Activated CD4-positive, alpha-beta T cell treated with anti-CD3 and anti-CD28 coated beads, Interleukin-2, amount 10 ng/mL, durations not matched to agents 24 days and 14 days (primary cell): ENCODE data around the gene CDKL2. TPM values are rescaled to one million over a fixed set of nuclear protein-coding genes. Genes with fewer than 3 reads are reported as not detected.
A peak's percentile ranks its signal among the peaks of the same experiment; 100 is the strongest.
"Not testable (repeated sequence)": the region's sequence is repeated elsewhere in the genome, so short reads cannot be mapped to it uniquely, and the experiment has no call there.

Source experiments
- DNase-seq: peaks from one replicate; pipeline ENCODE4 v3.0.0; 2022
- H3K27ac Mint-ChIP-seq: one replicate; pipeline ENCODE4 v1.8.0; 2022; ENCODE audit warnings: mild to moderate bottlenecking, mixed read lengths
- H3K27me3 Mint-ChIP-seq: one replicate; pipeline ENCODE4 v1.8.0; 2022; ENCODE audit warnings: mixed read lengths
- H3K36me3 Mint-ChIP-seq: one replicate; pipeline ENCODE4 v1.8.0; 2022; ENCODE audit warnings: low read depth, mild to moderate bottlenecking, mixed read lengths
- H3K4me1 Mint-ChIP-seq: one replicate; pipeline ENCODE4 v1.8.0; 2021; ENCODE audit warnings: mixed read lengths
- H3K4me3 Mint-ChIP-seq: one replicate; pipeline ENCODE4 v1.8.0; 2022; ENCODE audit warnings: mild to moderate bottlenecking, moderate library complexity, mixed read lengths
- H3K9me3 Mint-ChIP-seq: one replicate; pipeline ENCODE4 v1.8.0; 2021; ENCODE audit warnings: mixed read lengths
- intact Hi-C: fragments of 100-400 bp; cut with micrococcal nuclease; formaldehyde crosslinking; loops from one replicate; pipeline ENCODE4 v1.15.1; 2023
- total RNA-seq: library from RNA; stranded (reverse); gene quantifications from 2 replicates; pipeline ENCODE4 v1.2.3, GENCODE V29; 2022

The CDKL2 gene
- 0.36 TPM in 1 of 2 replicates, not detected in the other for total RNA-seq

- H3K36me3 Mint-ChIP-seq = no peaks in the 10 kb centered on the region
- peak within 1 kb of the TSS; percentile 84 for H3K4me3 Mint-ChIP-seq
- peaks cover 16% of the 10 kb centered on the region for H3K4me1 Mint-ChIP-seq
- peaks cover 4% of the 10 kb centered on the region for H3K27me3 Mint-ChIP-seq
- DNase-seq = peak; percentile 97
- H3K9me3 Mint-ChIP-seq = no peaks in the 10 kb centered on the region
- intact Hi-C loops = loop anchor here (1.0 to 5.0 kb wide), 4 partner anchors 25 to 94 kb away; partner anchors contain the start of genes G3BP2 and USO1
- H3K27ac Mint-ChIP-seq = peak within 1 kb of the TSS; percentile 43
Measured at GRCh38 chr4:75630174-75630936, at the start of gene CDKL2. Gene CDKL2 (minus strand): TSS chr4:75630528. CDS start chr4:75625988, 4,540 bp downstream.

GRCh38 chr4:75678965-75679364 is 48.6 kb upstream of the CDKL2 start:
- H3K36me3 Mint-ChIP-seq = peaks cover 3% of the 10 kb centered on the region
- H3K27me3 Mint-ChIP-seq = no peaks in the 10 kb centered on the region
- no peak for DNase-seq
- no peak overlapping the region for H3K4me3 Mint-ChIP-seq
- intact Hi-C loops = no loop called here
- no peak overlapping the region for H3K27ac Mint-ChIP-seq
- peaks cover 19% of the 10 kb centered on the region for H3K4me1 Mint-ChIP-seq
- H3K9me3 Mint-ChIP-seq = no peaks in the 10 kb centered on the region

GRCh38 chr4:75678473-75678872 is 48.1 kb upstream of the CDKL2 start:
- Mint-ChIP-seq H3K27ac (no peak overlapping the region), H3K4me1 (peaks cover 19% of the 10 kb centered on the region), H3K9me3 (no peaks in the 10 kb centered on the region), H3K36me3 (peaks cover 3% of the 10 kb centered on the region), H3K27me3 (no peaks in the 10 kb centered on the region), H3K4me3 (no peak overlapping the region)
- DNase-seq = no peak
- intact Hi-C loops = no loop called here

GRCh38 chr4:75675004-75675531 is 44.7 kb upstream of the CDKL2 start:
- Mint-ChIP-seq H3K4me1 (peaks cover 28% of the 10 kb centered on the region), H3K9me3 (no peaks in the 10 kb centered on the region), H3K27ac (no peak overlapping the region), H3K27me3 (no peaks in the 10 kb centered on the region), H3K4me3 (no peak overlapping the region), H3K36me3 (peaks cover 11% of the 10 kb centered on the region)
- DNase-seq = no peak
- intact Hi-C loops = no loop called here

GRCh38 chr4:75673959-75674328 is 43.6 kb upstream of the CDKL2 start:
- intact Hi-C loops = loop anchor here (1.0 to 5.0 kb wide), 8 partner anchors 9 to 1403 kb away; partner anchors contain the start of genes CCNI, CDKL2, NUP54 and RCHY1

GRCh38 chr4:75673027-75673958 is 43.0 kb upstream of the CDKL2 start, which contains the start of gene G3BP2:
Gene G3BP2 (minus strand): TSS chr4:75673411. CDS start chr4:75662025, 11,386 bp downstream.
- Mint-ChIP-seq H3K4me3 (peak within 1 kb of the TSS; percentile 98), H3K27me3 (no peaks in the 10 kb centered on the region), H3K36me3 (peaks cover 12% of the 10 kb centered on the region), H3K27ac (peak within 1 kb of the TSS; percentile 100), H3K4me1 (peaks cover 44% of the 10 kb centered on the region), H3K9me3 (no peaks in the 10 kb centered on the region)
- intact Hi-C loops = loop anchor here (1.0 to 5.0 kb wide), 8 partner anchors 10 to 1404 kb away; partner anchors contain the start of genes CCNI, CDKL2, NUP54 and RCHY1
- DNase-seq = peak; percentile 99

More at GRCh38 chr4:75673959-75674328, 43.6 kb upstream of the CDKL2 start:
- H3K4me3 Mint-ChIP-seq = peak overlapping the region; percentile 98
- no peaks in the 10 kb centered on the region for H3K9me3 Mint-ChIP-seq
- peak; percentile 67 for DNase-seq
- H3K36me3 Mint-ChIP-seq = peaks cover 12% of the 10 kb centered on the region
- no peaks in the 10 kb centered on the region for H3K27me3 Mint-ChIP-seq
- peaks cover 38% of the 10 kb centered on the region for H3K4me1 Mint-ChIP-seq
- peak overlapping the region; percentile 100 for H3K27ac Mint-ChIP-seq

- peak; percentile 96 for DNase-seq
- intact Hi-C loops = loop anchor here (1.0 to 5.0 kb wide), 9 partner anchors 11 to 1405 kb away; partner anchors contain the start of genes CCNI, CDKL2, NUP54 and RCHY1
- Mint-ChIP-seq H3K9me3 (no peaks in the 10 kb centered on the region), H3K27me3 (no peaks in the 10 kb centered on the region), H3K27ac (peak overlapping the region; percentile 100), H3K4me3 (peak overlapping the region; percentile 98), H3K4me1 (peaks cover 52% of the 10 kb centered on the region), H3K36me3 (peaks cover 14% of the 10 kb centered on the region)
Measured at GRCh38 chr4:75672461-75673026, 42.2 kb upstream of the CDKL2 start.

GRCh38 chr4:75671802-75672421 is 41.6 kb upstream of the CDKL2 start:
- H3K27ac Mint-ChIP-seq = peak overlapping the region; percentile 100
- intact Hi-C loops = loop anchor here (1.0 to 5.0 kb wide), 4 partner anchors 27 to 1405 kb away; partner anchors contain the start of genes CCNI, NUP54 and SDAD1
- DNase-seq = peak; percentile 56
- H3K27me3 Mint-ChIP-seq = no peaks in the 10 kb centered on the region
- peak overlapping the region; percentile 98 for H3K4me3 Mint-ChIP-seq
- H3K4me1 Mint-ChIP-seq = peaks cover 56% of the 10 kb centered on the region
- peaks cover 17% of the 10 kb centered on the region for H3K36me3 Mint-ChIP-seq
- H3K9me3 Mint-ChIP-seq = no peaks in the 10 kb centered on the region

DNA sequence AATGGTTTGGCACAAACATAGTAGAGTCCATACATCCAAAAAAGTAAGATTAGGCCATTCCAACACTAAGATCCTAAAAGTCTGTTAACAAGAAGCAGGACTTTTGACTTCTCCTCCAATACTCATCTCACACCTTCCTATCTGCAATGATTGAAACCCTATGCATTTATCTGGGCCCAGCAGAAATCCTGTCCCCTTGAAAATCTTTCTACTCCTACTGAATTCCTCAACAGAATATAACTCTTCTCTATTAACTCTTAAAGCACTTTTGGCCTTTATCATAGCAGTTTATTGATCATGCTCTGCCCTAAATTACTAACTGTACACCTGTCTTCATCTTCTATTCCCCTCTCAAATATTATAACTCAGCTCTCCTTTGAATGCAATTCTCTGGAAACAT is 38.3 kb upstream of the CDKL2 start:
- H3K4me1 Mint-ChIP-seq = peaks cover 62% of the 10 kb centered on the region
- no peak overlapping the region for H3K27ac Mint-ChIP-seq
- DNase-seq = peak; percentile 37
- H3K4me3 Mint-ChIP-seq = peak overlapping the region; percentile 11
- no peaks in the 10 kb centered on the region for H3K27me3 Mint-ChIP-seq
- intact Hi-C loops = no loop called here
- H3K9me3 Mint-ChIP-seq = no peaks in the 10 kb centered on the region
- H3K36me3 Mint-ChIP-seq = peaks cover 23% of the 10 kb centered on the region

DNA sequence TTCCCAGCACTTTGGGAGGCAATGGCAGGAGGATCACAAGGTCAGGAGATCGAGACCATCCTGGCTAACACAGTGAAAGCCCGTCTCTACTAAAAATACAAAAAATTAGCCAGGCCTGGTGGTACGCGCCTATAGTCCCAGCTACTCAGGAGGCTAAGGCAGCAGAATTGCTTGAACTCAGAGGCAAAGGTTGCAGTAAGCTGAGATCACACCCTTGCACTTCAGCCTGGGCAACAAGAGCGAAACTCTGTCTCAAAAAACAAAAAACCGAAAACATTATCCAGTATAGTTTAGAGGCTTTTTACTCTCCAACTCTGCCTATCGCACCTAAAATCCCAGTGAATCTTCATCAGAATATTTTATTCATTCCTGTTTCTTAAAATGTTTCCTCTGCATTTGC is 37.3 kb upstream of the CDKL2 start:
- DNase-seq = peak; percentile 56
- Mint-ChIP-seq H3K4me3 (peak overlapping the region; percentile 48), H3K4me1 (peaks cover 64% of the 10 kb centered on the region), H3K27ac (peak overlapping the region; percentile 62), H3K36me3 (peaks cover 23% of the 10 kb centered on the region)
- H3K27me3 Mint-ChIP-seq, intact Hi-C loops, H3K9me3 Mint-ChIP-seq: not testable (repeated sequence)

DNA sequence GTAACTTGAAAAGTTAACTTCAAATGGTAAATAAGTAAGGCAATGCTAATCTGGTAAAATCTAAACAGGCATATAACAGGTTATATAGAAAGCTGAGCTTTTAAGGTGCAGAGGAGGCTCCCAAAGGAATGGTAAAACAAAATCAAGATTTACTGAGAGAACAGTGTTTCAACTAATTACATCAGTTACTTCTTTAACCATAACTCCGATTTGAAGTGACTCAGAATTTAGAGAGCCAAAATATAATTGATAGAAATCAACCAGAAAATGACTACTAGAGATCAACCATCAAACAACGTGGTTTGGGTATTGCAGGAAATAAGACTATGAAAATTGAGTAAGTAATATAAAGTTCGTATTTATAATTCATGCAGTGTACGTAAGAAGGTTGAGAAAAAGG is 36.0 kb upstream of the CDKL2 start:
- Mint-ChIP-seq H3K9me3 (no peaks in the 10 kb centered on the region), H3K4me3 (peak overlapping the region; percentile 59), H3K4me1 (peaks cover 63% of the 10 kb centered on the region), H3K27me3 (no peaks in the 10 kb centered on the region), H3K36me3 (peaks cover 29% of the 10 kb centered on the region), H3K27ac (no peak overlapping the region)
- DNase-seq = no peak
- intact Hi-C loops = no loop called here

- intact Hi-C loops, H3K9me3 Mint-ChIP-seq, H3K27ac Mint-ChIP-seq, H3K27me3 Mint-ChIP-seq, H3K4me3 Mint-ChIP-seq: not testable (repeated sequence)
- H3K4me1 Mint-ChIP-seq = peaks cover 58% of the 10 kb centered on the region
- DNase-seq = peak; percentile 52
- peaks cover 35% of the 10 kb centered on the region for H3K36me3 Mint-ChIP-seq
Measured at GRCh38 chr4:75664604-75665003, 34.3 kb upstream of the CDKL2 start.

DNA sequence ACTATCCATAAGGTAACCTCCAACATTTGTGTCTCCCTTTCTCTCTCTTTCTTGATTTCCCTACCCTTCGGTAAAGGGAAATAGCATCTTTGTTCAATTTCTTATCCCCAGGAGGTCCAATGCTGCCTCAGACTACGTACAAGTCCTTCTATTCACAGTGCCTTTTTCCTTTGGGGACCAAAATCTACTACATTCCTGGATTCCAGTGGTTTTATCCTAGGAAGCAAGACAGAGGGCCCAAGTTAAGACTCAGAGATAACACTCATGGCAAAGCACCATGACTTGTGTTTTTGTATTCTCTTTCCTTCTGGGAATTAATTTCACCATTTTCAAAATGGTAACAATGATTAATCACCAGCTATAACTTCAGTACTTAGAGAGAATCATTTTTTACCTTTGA is 32.3 kb upstream of the CDKL2 start:
- Mint-ChIP-seq H3K9me3 (no peaks in the 10 kb centered on the region), H3K27me3 (no peaks in the 10 kb centered on the region), H3K4me3 (no peak overlapping the region), H3K4me1 (peaks cover 54% of the 10 kb centered on the region), H3K36me3 (peaks cover 47% of the 10 kb centered on the region), H3K27ac (peak overlapping the region; percentile 27)
- intact Hi-C loops = no loop called here
- DNase-seq = peak; percentile 32
